Measurements from ENCODE around the gene TBCC.

DNA sequence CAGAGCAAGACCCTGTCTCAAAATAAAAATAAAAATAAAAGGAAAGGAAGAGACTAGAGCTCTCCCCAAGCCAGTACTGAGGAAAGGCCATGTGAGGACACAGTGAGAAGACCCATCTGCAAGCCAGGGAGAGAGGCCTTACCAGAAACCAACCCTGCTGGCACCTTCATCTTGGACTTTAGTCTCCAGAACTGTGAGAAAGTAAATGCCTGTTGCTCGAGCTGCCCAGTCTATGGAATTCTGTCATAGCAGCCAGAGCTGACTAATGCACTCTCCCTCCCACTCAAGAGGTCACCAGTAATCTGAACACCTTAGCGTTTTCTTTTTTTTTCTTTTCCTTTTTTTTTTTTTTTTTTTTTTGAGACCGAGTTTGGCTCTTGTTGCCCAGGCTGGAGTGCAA is 16.2 kb downstream of the TBCC start:
- TF ChIP-seq, protein P1, sequence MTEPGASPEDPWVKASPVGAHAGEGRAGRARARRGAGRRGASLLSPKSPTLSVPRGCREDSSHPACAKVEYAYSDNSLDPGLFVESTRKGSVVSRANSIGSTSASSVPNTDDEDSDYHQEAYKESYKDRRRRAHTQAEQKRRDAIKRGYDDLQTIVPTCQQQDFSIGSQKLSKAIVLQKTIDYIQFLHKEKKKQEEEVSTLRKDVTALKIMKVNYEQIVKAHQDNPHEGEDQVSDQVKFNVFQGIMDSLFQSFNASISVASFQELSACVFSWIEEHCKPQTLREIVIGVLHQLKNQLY (CRISPR knock-in tag; IDR thresholded peaks at IDR 0.05): no peak
- TF ChIP-seq, protein P2, sequence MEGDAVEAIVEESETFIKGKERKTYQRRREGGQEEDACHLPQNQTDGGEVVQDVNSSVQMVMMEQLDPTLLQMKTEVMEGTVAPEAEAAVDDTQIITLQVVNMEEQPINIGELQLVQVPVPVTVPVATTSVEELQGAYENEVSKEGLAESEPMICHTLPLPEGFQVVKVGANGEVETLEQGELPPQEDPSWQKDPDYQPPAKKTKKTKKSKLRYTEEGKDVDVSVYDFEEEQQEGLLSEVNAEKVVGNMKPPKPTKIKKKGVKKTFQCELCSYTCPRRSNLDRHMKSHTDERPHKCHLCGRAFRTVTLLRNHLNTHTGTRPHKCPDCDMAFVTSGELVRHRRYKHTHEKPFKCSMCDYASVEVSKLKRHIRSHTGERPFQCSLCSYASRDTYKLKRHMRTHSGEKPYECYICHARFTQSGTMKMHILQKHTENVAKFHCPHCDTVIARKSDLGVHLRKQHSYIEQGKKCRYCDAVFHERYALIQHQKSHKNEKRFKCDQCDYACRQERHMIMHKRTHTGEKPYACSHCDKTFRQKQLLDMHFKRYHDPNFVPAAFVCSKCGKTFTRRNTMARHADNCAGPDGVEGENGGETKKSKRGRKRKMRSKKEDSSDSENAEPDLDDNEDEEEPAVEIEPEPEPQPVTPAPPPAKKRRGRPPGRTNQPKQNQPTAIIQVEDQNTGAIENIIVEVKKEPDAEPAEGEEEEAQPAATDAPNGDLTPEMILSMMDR (IDR thresholded peaks at IDR 0.05): no peak
- TF ChIP-seq CBFB (CRISPR knock-in tag; IDR thresholded peaks at IDR 0.05; ENCODE audit: low read depth): no peak
- no peak for TF ChIP-seq NR1H2 (CRISPR knock-in tag; IDR thresholded peaks at IDR 0.05)
- no peak for TF ChIP-seq ATF3 (CRISPR knock-in tag; conservative IDR thresholded peaks at IDR 0.05)
